GM18526 (cell line): ENCODE measurements around the gene SMTNL1.
A peak's percentile ranks its signal among the peaks of the same experiment; 100 is the strongest.

Experiments used
- POLR2A ChIP-seq: IDR thresholded peaks from 3 replicates; pipeline ENCODE4 v1.6.1; 2011; ENCODE audit not compliant: insufficient read length; ENCODE audit errors: extremely low read depth

The SMTNL1 gene

DNA sequence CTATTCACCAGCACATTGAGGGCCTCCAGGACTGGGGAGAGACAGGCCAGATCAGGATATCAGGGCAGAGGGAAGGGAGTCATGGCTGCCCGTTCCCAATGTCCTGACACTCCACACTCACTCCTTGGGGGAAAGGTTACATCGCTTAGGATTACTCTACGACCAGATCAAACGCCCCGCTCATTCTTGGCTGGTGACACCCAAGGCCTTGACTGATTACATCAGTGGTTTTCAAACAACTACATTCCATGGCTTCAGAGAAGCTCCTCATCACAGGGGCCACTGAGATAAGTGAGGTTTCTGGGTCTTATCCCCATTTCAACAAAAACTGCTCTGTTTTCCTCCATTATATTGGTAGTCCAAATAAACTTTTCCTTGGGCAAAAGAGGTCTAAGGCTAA, 15.1 kb downstream of the SMTNL1 start:
- no peak for TF ChIP-seq POLR2A

DNA sequence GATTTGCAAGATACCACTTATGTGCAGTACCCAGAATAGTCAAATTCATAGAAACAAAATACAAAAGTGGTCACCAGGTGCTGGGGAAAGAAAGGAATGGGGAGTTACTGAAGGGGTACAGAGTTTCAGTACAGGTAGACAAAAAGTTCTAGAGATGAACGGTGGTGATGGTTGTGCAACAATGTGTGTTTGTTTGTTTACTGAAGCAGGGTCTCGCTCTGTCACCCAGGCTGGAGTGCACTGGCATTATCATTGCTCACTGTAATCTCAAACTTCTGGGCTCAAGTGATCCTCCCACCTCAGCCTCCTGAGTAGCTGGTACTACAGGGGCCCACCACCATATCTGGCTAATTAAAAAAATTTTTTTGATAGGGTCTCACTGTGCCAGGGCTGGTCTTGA, 18.0 kb downstream of the SMTNL1 start:
- no peak for TF ChIP-seq POLR2A

DNA sequence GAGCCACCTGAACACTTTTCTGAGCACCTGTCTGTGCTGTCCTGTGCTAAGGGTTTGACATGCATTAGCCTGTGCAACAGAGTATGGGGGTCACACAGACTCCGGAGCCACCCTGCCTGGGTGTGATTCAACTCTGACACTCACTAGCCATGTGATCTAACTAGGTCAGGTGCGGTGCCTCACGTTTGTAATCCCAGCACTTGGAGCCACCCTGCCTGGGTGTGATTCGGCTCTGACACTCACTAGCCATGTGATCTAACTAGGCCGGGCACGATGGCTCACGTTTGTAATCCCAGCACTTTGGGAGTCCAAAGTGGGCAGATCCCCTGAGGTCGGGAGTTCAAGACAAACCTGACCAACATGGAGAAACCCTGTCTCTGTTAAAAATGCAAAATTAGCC, 18.6 kb downstream of the SMTNL1 start:
- no peak for TF ChIP-seq POLR2A

DNA sequence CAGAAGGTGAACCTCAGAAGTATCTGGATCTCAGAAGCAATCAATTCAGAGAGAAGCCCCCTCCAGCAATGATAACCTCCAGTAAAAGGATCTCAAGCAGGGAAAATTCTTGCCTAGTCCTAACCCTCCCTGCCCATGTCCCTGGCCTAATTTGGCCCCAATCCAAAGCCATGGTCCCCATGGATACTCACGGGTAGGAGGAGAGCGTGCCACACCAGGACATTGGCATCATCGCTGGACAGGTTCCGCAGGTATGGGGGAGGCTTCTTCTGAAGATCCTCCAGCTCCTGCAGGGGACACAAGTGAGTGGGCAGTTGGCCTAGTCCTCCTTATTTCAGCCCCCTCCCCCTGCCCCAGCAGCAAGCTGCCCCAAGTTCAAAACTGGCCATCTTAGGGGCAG, 22.8 kb downstream of the SMTNL1 start:
- TF ChIP-seq POLR2A = no peak

DNA sequence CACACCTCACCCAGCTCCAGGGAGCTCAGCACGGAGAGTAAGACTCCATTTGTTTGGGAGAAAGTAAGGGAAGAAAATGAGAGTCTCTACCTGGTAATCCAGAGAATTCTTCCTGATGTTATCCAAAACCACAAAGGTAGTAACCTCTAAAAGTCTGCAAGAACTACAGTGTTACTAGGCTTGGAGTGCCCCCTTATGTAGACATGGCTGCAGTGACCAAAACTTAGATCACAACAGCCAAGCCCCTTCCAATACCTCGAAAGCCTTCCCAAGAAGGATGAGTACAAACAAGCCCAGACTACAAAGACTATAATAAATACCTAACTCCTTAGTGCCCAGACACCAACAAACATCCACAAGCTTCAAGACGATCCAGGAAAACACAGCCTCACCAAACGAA, 25.2 kb downstream of the SMTNL1 start:
- TF ChIP-seq POLR2A = no peak

DNA sequence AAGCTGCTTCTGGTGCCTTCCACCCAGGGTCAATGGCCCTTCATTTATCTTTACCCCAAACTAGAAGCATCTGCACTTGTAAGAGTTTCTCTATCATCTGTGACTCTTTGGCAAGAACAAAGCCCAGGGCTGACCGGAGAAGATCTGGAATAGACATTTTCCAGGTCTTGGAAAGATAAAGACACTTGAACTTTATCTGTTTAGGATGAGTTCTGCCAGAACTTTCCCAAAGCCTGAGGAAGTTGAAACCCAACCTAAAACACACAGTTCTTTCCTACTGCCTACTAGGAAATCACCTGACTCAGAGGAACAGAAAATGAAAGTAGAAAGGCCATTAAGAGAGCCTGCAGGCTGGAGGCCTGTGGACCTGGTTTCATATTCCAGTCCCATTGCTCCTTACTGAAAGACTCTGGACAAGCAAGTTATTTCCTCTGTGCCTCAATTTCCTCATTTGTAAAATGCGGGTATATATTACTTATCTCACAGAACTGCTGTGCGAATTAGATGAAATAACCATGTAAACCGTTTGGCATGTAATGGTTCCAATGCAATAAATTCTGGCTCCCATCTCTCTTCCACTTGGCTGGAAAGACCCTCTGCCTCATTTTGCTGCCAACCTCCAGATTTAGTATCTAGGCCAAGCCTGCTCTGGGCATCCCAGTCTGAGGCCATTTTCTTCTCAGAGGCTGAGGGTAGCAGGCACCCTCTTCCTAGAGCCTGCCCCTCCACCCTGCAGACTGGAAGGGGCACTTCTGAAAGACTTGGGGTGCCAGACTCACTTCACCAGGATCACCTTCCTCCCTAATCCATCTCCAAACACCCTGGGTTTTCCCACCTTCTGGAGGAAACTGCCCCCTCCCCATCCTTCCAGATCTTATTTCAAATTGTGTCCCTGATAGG, 28.9 kb downstream of the SMTNL1 start:
- peak; percentile 16 for TF ChIP-seq POLR2A

DNA sequence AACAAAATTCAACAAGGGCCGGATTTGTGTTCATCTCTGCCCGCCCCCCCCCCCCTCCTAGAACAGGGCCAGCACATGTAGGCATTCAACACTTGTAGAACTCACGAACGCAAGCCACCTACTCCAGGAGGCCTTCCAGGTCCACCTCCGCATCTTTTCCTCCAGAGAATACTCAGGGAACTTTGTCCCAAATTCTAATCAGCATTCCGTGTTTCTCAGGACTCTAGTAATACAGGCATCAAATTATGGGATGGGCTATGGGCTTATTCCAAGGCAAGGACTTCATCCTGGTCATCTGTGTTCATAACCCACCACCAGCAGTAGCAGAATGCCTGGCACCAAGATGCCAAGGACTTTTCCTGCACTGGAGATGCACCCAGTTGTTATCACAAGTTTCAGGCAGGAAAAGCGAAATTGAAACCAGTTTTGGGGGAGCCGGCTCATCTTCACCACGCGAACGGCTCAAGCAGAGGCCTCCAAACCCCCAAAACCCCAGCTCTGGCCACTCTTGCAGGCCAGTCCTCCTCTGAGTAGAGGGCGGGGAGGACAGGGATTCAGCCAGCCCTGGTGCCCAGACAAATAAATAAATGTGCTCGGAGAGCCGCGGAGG, 29.6 kb downstream of the SMTNL1 start:
- no peak for TF ChIP-seq POLR2A

DNA sequence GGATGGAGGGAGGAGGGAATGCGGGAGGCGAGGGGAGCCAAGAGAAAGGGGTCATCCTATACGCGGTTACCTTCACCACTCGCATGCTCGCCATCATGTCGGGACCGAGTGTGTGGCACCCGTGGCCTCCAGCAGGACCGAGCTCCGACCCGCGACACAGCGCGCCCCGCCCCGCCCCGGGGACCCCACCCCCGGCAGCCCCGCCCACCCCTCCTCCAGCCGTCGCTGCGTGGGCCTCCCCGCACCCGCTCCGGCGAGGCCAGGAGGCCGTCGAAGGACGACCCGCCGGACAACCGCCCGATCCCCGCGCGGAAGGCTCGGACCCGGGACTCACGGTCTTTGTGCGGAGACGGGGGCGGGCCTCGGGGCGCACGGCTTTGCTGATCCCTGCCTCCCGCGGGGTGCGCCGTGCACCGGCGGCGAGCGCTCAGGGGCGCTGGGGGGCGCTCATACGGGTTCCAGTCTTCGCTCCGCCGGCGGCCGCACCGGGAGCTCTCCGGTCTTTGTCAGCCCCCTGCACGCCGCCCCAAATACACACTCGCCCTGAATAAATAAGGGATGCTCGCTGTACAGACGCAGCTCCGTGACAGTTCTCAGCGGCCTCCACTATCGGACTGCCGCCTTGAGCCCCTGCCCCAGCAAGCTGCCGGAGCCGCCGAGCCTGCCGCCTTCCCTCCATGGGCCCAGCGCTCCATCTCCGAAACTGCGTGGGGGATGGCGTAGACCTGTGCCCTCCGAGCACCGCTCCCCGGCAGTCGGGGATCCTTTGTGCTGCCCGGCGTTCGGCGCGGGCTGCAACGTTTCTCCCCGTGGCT, 30.3 kb downstream of the SMTNL1 start, which contains the start of gene UBE2L6:
UBE2L6 (minus strand) TSS at position 158 of the 815 bp plus-strand sequence; CDS start at position 97, 61 bp downstream.
- peak; percentile 76 for TF ChIP-seq POLR2A

DNA sequence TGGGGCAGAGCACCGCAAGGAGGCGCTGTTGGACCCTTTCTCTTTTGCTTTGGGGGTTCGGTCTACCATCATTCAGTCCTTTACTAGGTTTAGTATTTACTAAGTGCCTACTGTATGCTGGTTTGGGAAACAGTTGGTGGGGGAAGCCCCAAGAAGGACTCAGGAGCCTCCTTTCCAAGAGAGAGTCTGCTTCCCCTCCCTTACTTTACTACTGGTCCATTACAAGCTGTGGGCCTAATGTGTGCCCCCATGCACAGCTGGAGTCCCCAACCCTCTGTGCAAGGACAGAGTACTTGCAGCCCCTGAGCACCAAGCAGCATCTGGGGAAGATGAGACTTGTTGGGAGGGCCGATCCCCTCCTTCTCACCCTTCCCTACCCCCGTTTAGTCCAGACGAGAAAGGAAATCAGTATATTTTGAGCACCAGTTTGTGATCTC, 31.0 kb downstream of the SMTNL1 start:
- no peak for TF ChIP-seq POLR2A

DNA sequence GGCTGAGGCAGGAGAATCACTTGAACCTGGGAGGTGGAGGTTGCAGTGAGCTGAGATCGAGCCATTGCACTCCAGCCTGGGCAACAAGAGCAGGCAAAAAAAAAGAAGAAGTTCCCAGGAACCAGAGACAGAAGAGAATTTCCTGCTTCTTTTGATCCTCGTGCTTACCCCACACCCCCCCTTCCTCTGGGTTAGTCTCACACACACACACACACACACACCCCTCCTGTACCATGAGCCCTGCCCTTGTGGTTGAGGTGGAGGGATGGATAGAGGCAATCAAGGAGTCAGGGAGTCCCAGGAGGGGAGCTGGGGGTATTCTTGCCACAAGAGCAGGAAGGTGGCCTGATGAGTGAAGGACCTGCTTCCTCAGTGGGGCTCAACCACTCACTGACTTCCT, 34.2 kb downstream of the SMTNL1 start:
- no peak for TF ChIP-seq POLR2A

DNA sequence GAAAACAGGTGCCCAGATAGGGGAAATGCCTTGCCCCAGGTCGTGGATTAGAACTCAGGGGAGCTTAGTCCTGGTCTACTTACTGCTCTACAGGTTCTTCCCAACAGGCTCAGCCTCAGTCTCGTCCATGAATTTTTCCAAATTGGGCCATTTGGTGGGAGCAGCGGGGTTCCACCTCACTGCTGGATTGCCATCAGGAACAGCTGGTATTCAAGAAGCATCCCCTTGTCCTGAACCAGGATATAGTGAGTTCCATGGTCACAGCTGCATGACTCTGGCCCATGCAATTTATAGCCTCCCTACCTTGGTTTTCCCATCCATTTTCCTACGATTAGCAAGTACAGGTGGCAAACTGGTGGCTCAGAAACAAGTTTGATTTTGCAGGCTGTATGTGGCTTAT, 36.7 kb downstream of the SMTNL1 start:
- no peak for TF ChIP-seq POLR2A

DNA sequence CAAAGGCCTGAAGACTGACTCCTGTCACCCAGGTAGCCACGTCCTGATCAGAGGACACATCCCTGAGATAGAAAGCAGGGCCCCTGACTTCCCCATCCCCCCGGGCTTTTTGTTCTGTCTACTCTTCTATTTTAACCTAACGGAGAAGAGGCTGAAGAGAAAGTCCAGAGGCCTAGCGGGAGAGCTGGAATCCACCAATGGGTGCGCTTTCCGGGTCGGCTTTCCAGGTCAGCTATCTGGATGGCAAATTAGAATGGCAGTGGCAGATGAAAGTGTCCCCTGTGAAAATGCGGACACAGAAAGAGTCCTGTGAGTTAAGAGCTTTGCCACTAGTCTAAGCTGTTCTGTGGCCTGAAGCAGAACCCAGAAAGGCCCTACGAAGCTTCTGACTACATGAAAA, 46.9 kb downstream of the SMTNL1 start:
- TF ChIP-seq POLR2A = no peak

DNA sequence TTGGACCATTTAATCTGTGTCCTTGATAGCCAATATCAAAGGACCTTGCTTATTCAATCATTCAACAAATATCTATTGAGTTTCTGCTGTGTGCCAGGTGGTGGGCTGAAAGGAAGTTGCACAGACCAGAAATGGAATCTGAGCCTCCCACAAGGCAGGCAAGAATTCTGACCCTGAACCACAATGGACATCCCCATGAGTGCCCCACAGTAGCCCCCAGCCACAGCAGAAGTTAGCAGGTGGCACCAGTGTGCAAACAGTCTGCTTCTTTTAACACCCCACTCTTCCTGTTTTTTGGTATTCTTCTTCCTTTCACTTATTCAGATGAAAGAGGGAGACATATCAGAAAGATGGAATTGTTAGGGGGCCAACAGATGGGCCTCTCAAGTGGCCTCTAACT, 47.9 kb downstream of the SMTNL1 start:
- no peak for TF ChIP-seq POLR2A

DNA sequence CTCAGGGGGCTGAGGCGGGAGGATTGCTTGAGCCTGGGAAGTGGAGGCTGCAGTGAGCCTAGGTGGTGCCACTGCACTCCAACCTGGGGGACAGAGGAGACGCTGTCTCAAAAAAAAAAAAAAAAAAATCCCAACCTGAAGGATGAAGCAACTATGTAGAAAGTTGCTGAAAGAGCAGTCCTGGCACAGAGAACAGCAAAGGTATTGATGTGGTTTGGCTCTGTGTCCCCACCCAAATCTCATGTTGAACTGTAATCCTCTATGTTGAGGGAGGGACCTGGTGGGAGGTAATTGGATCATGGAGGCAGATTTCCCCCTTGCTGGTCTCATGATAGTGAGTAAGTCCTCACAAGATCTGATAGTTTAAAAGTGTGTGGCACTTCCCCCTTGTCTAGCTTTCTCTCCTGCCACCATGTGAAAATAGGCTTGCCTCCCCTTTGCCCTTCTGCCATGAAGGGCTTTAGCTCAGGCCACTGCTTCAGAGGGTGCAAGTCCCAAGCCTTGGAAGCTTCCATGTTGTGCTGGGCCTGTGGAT, 49.4 kb downstream of the SMTNL1 start:
- TF ChIP-seq POLR2A = no peak

DNA sequence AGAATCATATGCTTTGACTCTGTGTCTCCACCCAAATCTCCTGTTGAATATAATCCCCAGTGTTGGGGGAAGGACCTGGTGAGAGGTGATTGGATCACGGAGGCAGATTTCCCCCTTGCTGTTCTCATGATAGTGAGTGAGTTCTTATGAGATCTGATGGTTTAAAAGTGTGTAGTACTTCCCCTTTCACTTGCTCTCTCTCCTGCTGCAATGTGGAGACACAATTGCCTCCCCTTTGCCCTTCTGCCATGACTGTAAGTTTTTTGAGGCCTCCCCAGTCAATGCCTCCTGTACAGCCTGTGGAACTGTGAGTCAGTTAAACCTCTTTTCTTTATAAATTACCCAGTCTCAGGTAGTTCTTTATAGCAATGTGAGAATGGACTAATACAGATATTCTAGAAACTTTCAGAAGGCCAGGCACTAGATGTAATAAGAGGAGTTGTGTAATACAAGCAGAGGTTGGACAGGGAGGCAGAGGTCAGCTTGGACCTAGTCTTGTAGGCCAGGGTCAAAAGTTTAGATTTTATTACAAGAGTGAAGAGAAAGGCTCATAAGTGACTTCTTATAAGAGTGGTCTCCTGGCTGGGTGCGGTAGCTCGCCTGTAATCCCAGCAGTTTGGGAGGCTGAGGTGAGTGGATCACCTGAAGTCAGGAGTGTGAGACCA, 50.8 kb downstream of the SMTNL1 start:
- no peak for TF ChIP-seq POLR2A
